Endothelial cell of umbilical vein (primary cell): ENCODE data around the gene NR5A2. TPM values are rescaled to one million over a fixed set of nuclear protein-coding genes. Genes with fewer than 3 reads are reported as not detected.

Source experiments
- BruUV-seq: library from RNA; stranded (reverse); fragments of 400-500 nt; replicated peaks from 2 replicates; lab custom pipeline; 2021; lab: Mats Ljungman, UMichigan
- CTCF ChIA-PET: fragments of 300-600, 350-600 bp; sonication (Branson Sonifier 250); formaldehyde crosslinking; loops from one replicate; lab custom pipeline; 2021; ENCODE audit warnings: antibody characterized with exemption, inconsistent platforms; lab: Charles Lee
- POLR2A ChIA-PET: fragments of 300-600, 350-600 bp; sonication (Branson Sonifier 250); formaldehyde crosslinking; loops from one replicate; lab custom pipeline; 2021; ENCODE audit warnings: antibody characterized with exemption, inconsistent platforms; lab: Charles Lee
- DNase-seq: peaks from one replicate; pipeline ENCODE4 v3.0.0-alpha.2; 2011; ENCODE audit warnings: low read depth, low spot score
- FAIRE-seq: peaks from 2 replicates; lab custom pipeline; 2011; peaks lifted over from hg19 to GRCh38; lab: Jason Lieb, UNC
- H2AFZ ChIP-seq: 2 replicates; pipeline ENCODE4 v1.6.0; 2012; ENCODE audit warnings: low read depth, low read length, control low read depth, inconsistent platforms
- H3K27ac ChIP-seq: 2 replicates; pipeline ENCODE4 v1.5.1; 2011; ENCODE audit warnings: low read depth, mild to moderate bottlenecking, control low read depth, low read length, moderate library complexity; ENCODE audit not compliant: insufficient read depth
- H3K27me3 ChIP-seq, 2 experiments: 2 replicates each; pipeline versions ENCODE4 v1.6.0 to v1.6.1; 2011; ENCODE audit warnings: low read length in 2 of 2, mixed read lengths in 1 of 2; ENCODE audit not compliant: control insufficient read depth in 2 of 2, insufficient read depth in 2 of 2
- H3K36me3 ChIP-seq, 2 experiments: 2 replicates in 1 of 2; 3 replicates in 1 of 2; pipeline ENCODE4 v1.5.1; 2011; ENCODE audit warnings: low read length in 2 of 2, mild to moderate bottlenecking in 1 of 2, moderate library complexity in 1 of 2; ENCODE audit not compliant: control insufficient read depth in 2 of 2, insufficient read depth in 2 of 2; ENCODE audit errors: extremely low read depth in 1 of 2
- H3K4me1 ChIP-seq: 3 replicates; pipeline ENCODE4 v1.5.1; 2011; ENCODE audit warnings: mild to moderate bottlenecking, low read length; ENCODE audit not compliant: control insufficient read depth, insufficient read depth; ENCODE audit errors: extremely low read depth
- H3K4me2 ChIP-seq: 2 replicates; pipeline ENCODE4 v1.6.1; 2011; ENCODE audit warnings: low read length, control low read depth, mixed read lengths; ENCODE audit not compliant: insufficient read depth
- H3K4me3 ChIP-seq, 3 experiments: fragments of 200-600 bp in 1 of 3; sonication (generic), shearing (Covaris generic) in 1 of 3; replicated peaks in 1 of 3; 2 replicates each; pipeline ENCODE4 v1.5.1; 2011 to 2016; ENCODE audit warnings: control low read depth in 3 of 3, low read length in 3 of 3, mild to moderate bottlenecking in 2 of 3, inconsistent platforms in 1 of 3, low read depth in 1 of 3, moderate library complexity in 1 of 3; ENCODE audit not compliant: insufficient read depth in 1 of 3
- H3K79me2 ChIP-seq: 2 replicates; pipeline ENCODE4 v1.6.0; 2012; ENCODE audit warnings: low read length, inconsistent platforms; ENCODE audit not compliant: control insufficient read depth, insufficient read depth
- H3K9ac ChIP-seq: replicated peaks from 2 replicates; pipeline ENCODE3; 2011; ENCODE audit warnings: low read length, control low read depth; ENCODE audit not compliant: insufficient read depth; ENCODE audit errors: extremely low read depth
- H3K9me1 ChIP-seq: replicated peaks from 3 replicates; pipeline ENCODE4 v1.6.0; 2011; ENCODE audit warnings: mild to moderate bottlenecking, low read length; ENCODE audit not compliant: control insufficient read depth, insufficient read depth; ENCODE audit errors: extremely low read depth
- H3K9me3 ChIP-seq: replicated peaks from 2 replicates; pipeline ENCODE4 v1.5.1; 2012; ENCODE audit warnings: low read length, inconsistent platforms; ENCODE audit not compliant: control insufficient read depth, insufficient read depth
- H4K20me1 ChIP-seq: replicated peaks from 2 replicates; pipeline ENCODE3; 2011; ENCODE audit warnings: mild to moderate bottlenecking, low read length; ENCODE audit not compliant: control insufficient read depth, insufficient read depth; ENCODE audit errors: extremely low read depth
- CTCF ChIP-seq, 2 donors: IDR thresholded peaks; 1 replicate in 1 of 2; 2 replicates in 1 of 2; pipeline ENCODE4 v1.5.1; 2011; ENCODE audit warnings: low read length in 2 of 2, mild to moderate bottlenecking in 2 of 2, moderate library complexity in 2 of 2, control low read depth in 1 of 2, inconsistent platforms in 1 of 2, low read depth in 1 of 2; ENCODE audit not compliant: insufficient read depth in 1 of 2; ENCODE audit errors: extremely low read depth in 1 of 2
- EZH2 ChIP-seq: IDR thresholded peaks from 2 replicates; pipeline ENCODE4 v1.6.1; 2012; ENCODE audit warnings: borderline replicate concordance, low read depth, mild to moderate bottlenecking, moderate library complexity, low read length, inconsistent platforms; ENCODE audit not compliant: severe bottlenecking
- GATA2 ChIP-seq: IDR thresholded peaks from 2 replicates; pipeline ENCODE4 v1.7.0; 2011; ENCODE audit warnings: low read depth, mild to moderate bottlenecking, moderate library complexity, mixed read lengths, low read length; ENCODE audit not compliant: insufficient read length, insufficient read depth
- JUN ChIP-seq: IDR thresholded peaks from 2 replicates; pipeline ENCODE4 v1.6.1; 2011; ENCODE audit warnings: borderline replicate concordance, low read depth; ENCODE audit not compliant: insufficient read length, insufficient read depth
- MAX ChIP-seq: IDR thresholded peaks from 2 replicates; pipeline ENCODE4 v1.6.1; 2011; ENCODE audit not compliant: insufficient read depth, insufficient read length
- MYC ChIP-seq: IDR thresholded peaks from one replicate; pipeline ENCODE4 v1.6.1; 2011; ENCODE audit warnings: mild to moderate bottlenecking, low read depth, low read length
- POLR2A ChIP-seq: IDR thresholded peaks from 2 replicates; pipeline ENCODE4 v1.6.1; 2012; ENCODE audit warnings: low read depth, mild to moderate bottlenecking, control low read depth, low read length
- dilution Hi-C: fragments of 300-500 bp; cut with MboI; formaldehyde crosslinking; loops from one replicate; pipeline ENCODE4 v1.15.0; 2019; ENCODE audit warnings: low sequenced_read_pairs; ENCODE audit not compliant: extremely low pct_ligation_motif_present
- intact Hi-C: fragments of 100-400 bp; cut with micrococcal nuclease; formaldehyde crosslinking; loops from one replicate; pipeline ENCODE4 v1.10.0; 2022
- polyA plus RNA-seq, 4 experiments: library from polyadenylated mRNA; depleted of rRNA in 3 of 4; stranded (reverse) in 3 of 4; unstranded in 1 of 4; fragments of >200 nt; gene quantifications; 2 replicates each; pipeline versions ENCODE4 v1.2.1 to v1.2.3, GENCODE V29; 2011 to 2012; ENCODE audit warnings: missing spikeins in 1 of 4
- total RNA-seq: library from RNA; stranded (reverse); gene quantifications from 2 replicates; pipeline ENCODE4 v1.2.3, GENCODE V29; 2021

The NR5A2 gene
- total and polyA plus RNA-seq, 2 donors (not counting 3 experiments of a cell fraction or from before 2014, with no cell fraction given) = 3.4 to 12.1 TPM

DNA sequence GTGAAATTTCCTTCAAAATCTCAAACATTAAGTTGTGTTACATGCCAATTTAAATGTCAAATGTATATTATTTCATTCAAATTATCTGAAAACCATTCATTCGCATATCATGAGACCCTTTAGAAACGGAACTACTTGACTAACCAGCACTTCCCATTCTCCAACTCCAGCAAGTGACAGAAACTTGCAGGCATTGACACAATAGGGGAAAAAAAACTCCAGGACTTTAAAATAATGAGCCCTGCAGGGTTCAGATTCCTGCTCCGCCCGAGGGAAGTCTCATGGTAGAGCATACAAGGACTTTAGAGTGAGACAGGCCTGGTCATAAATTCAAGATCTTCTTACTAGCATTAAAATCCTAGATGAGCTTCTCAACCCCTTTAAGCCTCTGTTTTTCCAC lies 138.9 kb downstream of the NR5A2 start:
- intact Hi-C loops = no loop called here
- no peak overlapping the region for H3K27ac ChIP-seq
- no peaks in the 10 kb centered on the region for H3K36me3 ChIP-seq
- H4K20me1 ChIP-seq = no peaks in the 10 kb centered on the region
- POLR2A ChIA-PET = no interaction called here
- CTCF ChIA-PET = interaction anchor here (1.6 kb wide), 1 partner anchor 9 kb away, joined by 3 read pairs; no protein-coding TSS in a partner anchor
- DNase-seq (no peak), FAIRE-seq (no peak)
- no peaks in the 10 kb centered on the region for H3K9me1 ChIP-seq
- H3K27me3 ChIP-seq = no peaks in the 10 kb centered on the region
- no peaks in the 10 kb centered on the region for H3K4me1 ChIP-seq
- H3K9me3 ChIP-seq = no peaks in the 10 kb centered on the region
- BruUV-seq = no TSS peak
- no peak overlapping the region for H3K9ac ChIP-seq
- H3K79me2 ChIP-seq = no peaks in the 10 kb centered on the region
- dilution Hi-C loops = no loop called here
- no peak overlapping the region for H3K4me3 ChIP-seq
- TF ChIP-seq CTCF (IDR thresholded peaks at IDR 0.05; ENCODE audit: extremely low read depth in 1 of 2, insufficient read depth in 1 of 2, low read depth in 1 of 2, low read length in 2 of 2) (no peak), JUN (no peak), MAX (no peak), GATA2 (no peak), MYC (no peak)
- H2AFZ ChIP-seq = no peak overlapping the region
- H3K4me2 ChIP-seq = no peak overlapping the region

- Histone ChIP-seq H3K9ac (no peak overlapping the region), H3K27ac (no peak overlapping the region), H3K79me2 (no peaks in the 10 kb centered on the region), H3K4me1 (no peaks in the 10 kb centered on the region), H3K9me3 (no peaks in the 10 kb centered on the region), H3K4me2 (no peak overlapping the region), H4K20me1 (no peaks in the 10 kb centered on the region), H3K9me1 (no peaks in the 10 kb centered on the region), H3K27me3 (no peaks in the 10 kb centered on the region), H3K36me3 (no peaks in the 10 kb centered on the region), H3K4me3 (no peak overlapping the region), H2AFZ (no peak overlapping the region)
- DNase-seq (no peak), FAIRE-seq (no peak)
- CTCF ChIA-PET = interaction anchor here (1.3 to 1.9 kb wide), 2 partner anchors 9 to 484 kb away, joined by 4 to 6 read pairs; no protein-coding TSS in a partner anchor
- BruUV-seq = no TSS peak
- dilution Hi-C loops (no loop called here), intact Hi-C loops (no loop called here)
- TF ChIP-seq EZH2 = no peak
- TF ChIP-seq JUN = no peak
- no peak for TF ChIP-seq POLR2A
- POLR2A ChIA-PET = no interaction called here
These were observed 141.4 kb downstream of the NR5A2 start for GRCh38 chr1:200168926-200169325.
